H1 (cell line): Measurements from ENCODE around the gene CCNI. TPM values are rescaled to one million over a fixed set of nuclear protein-coding genes. Genes with fewer than 3 reads are reported as not detected.

Experiments used
- CTCF ChIA-PET: fragments of 300-600 bp; sonication (Branson Sonifier 250); formaldehyde crosslinking; loops from one replicate; lab custom pipeline; 2021; ENCODE audit not compliant: partially characterized antibody; lab: Charles Lee
- POLR2A ChIA-PET: fragments of 300-600 bp; sonication (Branson Sonifier 250); formaldehyde crosslinking; loops from one replicate; lab custom pipeline; 2021; ENCODE audit warnings: inconsistent platforms; ENCODE audit not compliant: partially characterized antibody; lab: Charles Lee
- DNase-seq, 2 experiments: peaks; one replicate each; pipeline versions ENCODE4 v3.0.0 to v3.0.0-alpha.2; 2010 to 2022; ENCODE audit warnings: low spot score in 2 of 2, low read depth in 1 of 2, mixed read lengths in 1 of 2
- FAIRE-seq: peaks from 2 replicates; lab custom pipeline; 2011; peaks lifted over from hg19 to GRCh38; lab: Jason Lieb, UNC
- H2AFZ ChIP-seq: 2 replicates; pipeline ENCODE4 v1.8.1; 2012; ENCODE audit warnings: low read length, inconsistent platforms
- H2AK5ac ChIP-seq: 2 replicates; pipeline ENCODE4 v1.6.1; 2013; ENCODE audit warnings: low read depth, low read length
- H2BK120ac ChIP-seq: replicated peaks from 2 replicates; pipeline ENCODE3; 2013; ENCODE audit warnings: low read depth, low read length, inconsistent platforms
- H2BK12ac ChIP-seq: 2 replicates; pipeline ENCODE4 v1.6.1; 2013; ENCODE audit warnings: low read depth, low read length
- H2BK15ac ChIP-seq: 2 replicates; pipeline ENCODE4 v1.6.1; 2013; ENCODE audit warnings: low read length
- H2BK20ac ChIP-seq: 2 replicates; pipeline ENCODE4 v1.6.1; 2013; ENCODE audit warnings: low read length
- H2BK5ac ChIP-seq: 2 replicates; pipeline ENCODE4 v1.6.1; 2013; ENCODE audit warnings: low read depth, low read length
- H3K14ac ChIP-seq: 2 replicates; pipeline ENCODE4 v1.6.1; 2013; ENCODE audit warnings: inconsistent platforms; ENCODE audit not compliant: insufficient read length
- H3K18ac ChIP-seq: 2 replicates; pipeline ENCODE4 v1.6.1; 2013; ENCODE audit warnings: low read length; ENCODE audit errors: extremely low read depth
- H3K23ac ChIP-seq: 2 replicates; pipeline ENCODE4 v1.6.1; 2013; ENCODE audit warnings: inconsistent platforms; ENCODE audit not compliant: insufficient read length
- H3K23me2 ChIP-seq: 2 replicates; pipeline ENCODE4 v1.6.1; 2013; ENCODE audit warnings: low read depth, low read length
- H3K27ac ChIP-seq: 2 replicates; pipeline ENCODE4 v1.6.1; 2011; ENCODE audit warnings: low read depth, low read length, inconsistent platforms
- H3K27me3 ChIP-seq, 4 experiments: replicated peaks in 1 of 4; 1 replicate in 1 of 4; 2 replicates in 3 of 4; pipeline versions ENCODE4 v1.6.1 to v1.8.1; 2011 to 2013; ENCODE audit warnings: low read length in 3 of 4, mild to moderate bottlenecking in 3 of 4, inconsistent platforms in 2 of 4, mixed read lengths in 2 of 4, moderate library complexity in 1 of 4; ENCODE audit not compliant: control insufficient read depth in 3 of 4, insufficient read depth in 3 of 4; ENCODE audit errors: extremely low read depth in 1 of 4
- H3K36me3 ChIP-seq, 4 experiments: 2 replicates each; pipeline versions ENCODE4 v1.6.1 to v1.8.1; 2011 to 2013; ENCODE audit warnings: mild to moderate bottlenecking in 4 of 4, low read length in 3 of 4, moderate library complexity in 2 of 4, control low read depth in 1 of 4, inconsistent platforms in 1 of 4; ENCODE audit not compliant: insufficient read depth in 4 of 4, control insufficient read depth in 2 of 4
- H3K4ac ChIP-seq: replicated peaks from 2 replicates; pipeline ENCODE3; 2013; ENCODE audit warnings: low read length, low read depth, mixed read lengths, inconsistent platforms; ENCODE audit not compliant: insufficient read length
- H3K4me1 ChIP-seq, 4 experiments: replicated peaks in 1 of 4; 1 replicate in 1 of 4; 2 replicates in 3 of 4; pipeline versions ENCODE4 v1.6.1 to v1.8.1; 2011 to 2013; ENCODE audit warnings: low read length in 3 of 4, inconsistent platforms in 2 of 4, mixed read lengths in 1 of 4; ENCODE audit not compliant: insufficient read depth in 4 of 4, control insufficient read depth in 3 of 4
- H3K4me2 ChIP-seq, 2 experiments: 2 replicates each; pipeline versions ENCODE4 v1.6.1 to v1.8.1; 2011 to 2013; ENCODE audit warnings: low read depth in 2 of 2, low read length in 2 of 2, control low read depth in 1 of 2, inconsistent platforms in 1 of 2, mild to moderate bottlenecking in 1 of 2; ENCODE audit not compliant: insufficient read depth in 1 of 2
- H3K4me3 ChIP-seq, 4 experiments: fragments of 200-600, 300-600 bp in 1 of 4; sonication (generic), shearing (Covaris generic), sonication (Bioruptor Twin) in 1 of 4; 2 replicates each; pipeline versions ENCODE4 v1.5.1 to v1.8.1; 2011 to 2016; ENCODE audit warnings: low read length in 4 of 4, low read depth in 3 of 4, control low read depth in 2 of 4, inconsistent platforms in 2 of 4, mild to moderate bottlenecking in 2 of 4, mixed read lengths in 1 of 4, moderate library complexity in 1 of 4; ENCODE audit not compliant: insufficient read depth in 2 of 4; ENCODE audit errors: extremely low read depth in 1 of 4
- H3K56ac ChIP-seq: replicated peaks from 2 replicates; pipeline ENCODE3; 2013; ENCODE audit warnings: low read depth, mild to moderate bottlenecking, mixed read lengths, low read length, inconsistent platforms; ENCODE audit not compliant: insufficient read length
- H3K79me1 ChIP-seq: 2 replicates; pipeline ENCODE4 v1.6.1; 2013; ENCODE audit warnings: low read depth, low read length, control low read depth
- H3K79me2 ChIP-seq, 2 experiments: 2 replicates each; pipeline versions ENCODE4 v1.6.1 to v1.8.1; 2012 to 2013; ENCODE audit warnings: low read length in 2 of 2, mild to moderate bottlenecking in 2 of 2, inconsistent platforms in 1 of 2; ENCODE audit not compliant: insufficient read depth in 2 of 2, control insufficient read depth in 1 of 2
- H3K9ac ChIP-seq, 4 experiments: replicated peaks in 1 of 4; 1 replicate in 1 of 4; 2 replicates in 3 of 4; pipeline versions ENCODE4 v1.6.1 to v1.8.1; 2011 to 2013; ENCODE audit warnings: low read depth in 3 of 4, low read length in 3 of 4, control low read depth in 2 of 4, mild to moderate bottlenecking in 2 of 4, moderate library complexity in 2 of 4, inconsistent platforms in 1 of 4; ENCODE audit errors: extremely low read depth in 1 of 4
- H3K9me3 ChIP-seq, 2 experiments: 2 replicates each; pipeline versions ENCODE4 v1.6.1 to v1.8.1; 2012 to 2013; ENCODE audit warnings: mild to moderate bottlenecking in 2 of 2, moderate library complexity in 2 of 2, control low read depth in 1 of 2, inconsistent platforms in 1 of 2, low read depth in 1 of 2, low read length in 1 of 2, mixed read lengths in 1 of 2; ENCODE audit not compliant: insufficient read depth in 2 of 2
- H4K20me1 ChIP-seq, 2 experiments: replicated peaks in 1 of 2; 2 replicates each; pipeline versions ENCODE3 to v1.8.1; 2011 to 2013; ENCODE audit warnings: inconsistent platforms in 2 of 2, low read length in 2 of 2, mild to moderate bottlenecking in 1 of 2; ENCODE audit not compliant: insufficient read depth in 2 of 2, control insufficient read depth in 1 of 2
- H4K5ac ChIP-seq: 2 replicates; pipeline ENCODE4 v1.6.1; 2013; ENCODE audit warnings: low read length, low read depth, mixed read lengths, inconsistent platforms; ENCODE audit not compliant: insufficient read length
- H4K8ac ChIP-seq: 2 replicates; pipeline ENCODE4 v1.8.0; 2013; ENCODE audit warnings: mild to moderate bottlenecking, moderate library complexity, low read length, inconsistent platforms; ENCODE audit not compliant: insufficient read depth; ENCODE audit errors: extremely low read depth
- H4K91ac ChIP-seq: replicated peaks from 2 replicates; pipeline ENCODE3; 2013; ENCODE audit warnings: low read length, mixed read lengths, inconsistent platforms; ENCODE audit not compliant: insufficient read length
- BACH1 ChIP-seq: IDR thresholded peaks from 2 replicates; pipeline ENCODE4 v1.6.1; 2012; ENCODE audit warnings: low read length, improper control_type of control experiment
- CTBP2 ChIP-seq: IDR thresholded peaks from 2 replicates; pipeline ENCODE4 v1.7.0; 2011; ENCODE audit warnings: borderline replicate concordance, mild to moderate bottlenecking, moderate library complexity, mixed read lengths, low read length; ENCODE audit not compliant: insufficient read depth, insufficient read length
- WGBS, 2 experiments: shearing (Covaris generic) in 1 of 2; methylation state at CpG; one replicate each; pipeline versions ENCODE4 v1.1.6 to v1.1.7; 2013 to 2015; ENCODE audit warnings: low lambda C conversion rate in 2 of 2, mixed read lengths in 2 of 2, inconsistent platforms in 1 of 2, low coverage in 1 of 2, missing lambda C conversion rate in 1 of 2; ENCODE audit not compliant: insufficient replicate concordance in 2 of 2, insufficient coverage in 1 of 2, insufficient read length in 1 of 2; ENCODE audit errors: extremely low coverage in 1 of 2, missing lambda C conversion rate in 1 of 2; 5-methylcytosine and 5-hydroxymethylcytosine counted together
- polyA plus RNA-seq, 7 experiments: library from polyadenylated mRNA; depleted of rRNA in 3 of 7; stranded (reverse) in 5 of 7; unstranded in 2 of 7; fragments of >200 nt in 5 of 7; fragments of 200-250 nt in 2 of 7; gene quantifications; 1 replicate in 5 of 7; 2 replicates in 1 of 7; 4 replicates in 1 of 7; pipeline versions ENCODE4 v1.2.1 to v1.2.3, GENCODE V29; 2011 to 2013; ENCODE audit warnings: missing spikeins in 2 of 7, mixed read lengths in 2 of 7
- total RNA-seq: library from RNA; stranded (reverse); fragmentation: NEBNext Ultra II Directional; extraction: Animal tissue kit (Norgen Biotek cat#: 25700); gene quantifications from 2 replicates; pipeline ENCODE4 v1.2.1, GENCODE V29; 2021
- TF ChIP-seq, protein P1 (sequence below), 3 experiments: IDR thresholded peaks; 1 replicate in 2 of 3; 2 replicates in 1 of 3; pipeline versions ENCODE4 v1.5.1 to v1.6.1; 2011; ENCODE audit warnings: low read length in 3 of 3, mild to moderate bottlenecking in 3 of 3, inconsistent platforms in 2 of 3, low read depth in 1 of 3, moderate library complexity in 1 of 3; ENCODE audit not compliant: insufficient read depth in 1 of 3; ENCODE audit errors: control extremely low read depth in 1 of 3

CCNI gene
- total and polyA plus RNA-seq, 2 of the 8 experiments (the other 6 are each of a cell fraction or from before 2014, with no cell fraction given), result 97.8 to 234 TPM

DNA sequence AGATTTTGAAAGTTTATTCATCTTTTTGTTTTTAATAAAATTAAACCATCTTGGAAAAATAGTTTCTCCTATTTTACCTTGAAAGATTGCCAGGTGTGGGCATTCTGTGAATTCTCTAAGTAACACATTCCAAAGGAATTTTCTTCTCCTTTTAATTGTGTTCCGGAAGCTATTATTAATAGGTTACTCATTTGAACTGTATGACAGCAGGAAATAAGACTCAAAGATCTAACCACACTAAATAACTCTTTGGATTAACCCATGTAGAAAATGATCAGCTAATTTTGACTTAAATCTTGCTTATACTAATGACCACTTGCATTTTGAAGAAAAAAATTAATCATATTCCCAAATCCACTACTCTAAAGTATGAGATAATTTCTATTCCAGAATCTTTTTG lies 17.6 kb upstream of the CCNI start:
- Histone ChIP-seq H2AK5ac (no peak overlapping the region), H4K91ac (no peak overlapping the region), H4K20me1 (no peaks in the 10 kb centered on the region), H3K9me3 (no peaks in the 10 kb centered on the region), H3K23me2 (no peaks in the 10 kb centered on the region), H3K4me1 (no peaks in the 10 kb centered on the region), H3K56ac (no peak overlapping the region), H3K4ac (no peak overlapping the region), H3K14ac (no peak overlapping the region), H2AFZ (no peak overlapping the region), H4K8ac (no peak overlapping the region), H2BK15ac (no peak overlapping the region), H2BK20ac (no peak overlapping the region), H3K79me1 (no peaks in the 10 kb centered on the region), H3K9ac (no peak overlapping the region), H3K23ac (no peak overlapping the region), H2BK5ac (no peak overlapping the region), H3K27me3 (no peaks in the 10 kb centered on the region), H3K4me2 (no peak overlapping the region), H3K36me3 (no peaks in the 10 kb centered on the region), H4K5ac (no peak overlapping the region), H3K27ac (no peak overlapping the region), H2BK12ac (no peak overlapping the region), H3K4me3 (no peak overlapping the region), H3K18ac (no peak overlapping the region), H3K79me2 (no peaks in the 10 kb centered on the region), H2BK120ac (no peak overlapping the region)
- whole genome bisulfite sequencing, 2 experiments, result 100% methylated on average over 1 of the region's 1 CpG; no CpG with 5 or more reads in 1 of the 2 experiments
- POLR2A ChIA-PET, result no interaction called here
- no peak for FAIRE-seq
- CTCF ChIA-PET, result interaction anchor here (1.0 to 6.4 kb wide), 11 partner anchors 11 to 216 kb away, joined by 3 to 73 read pairs (median 4); partner anchors contain the start of gene CCNI
- DNase-seq, result no peak
- TF ChIP-seq CTBP2 (no peak), BACH1 (no peak)
- TF ChIP-seq, protein P1, sequence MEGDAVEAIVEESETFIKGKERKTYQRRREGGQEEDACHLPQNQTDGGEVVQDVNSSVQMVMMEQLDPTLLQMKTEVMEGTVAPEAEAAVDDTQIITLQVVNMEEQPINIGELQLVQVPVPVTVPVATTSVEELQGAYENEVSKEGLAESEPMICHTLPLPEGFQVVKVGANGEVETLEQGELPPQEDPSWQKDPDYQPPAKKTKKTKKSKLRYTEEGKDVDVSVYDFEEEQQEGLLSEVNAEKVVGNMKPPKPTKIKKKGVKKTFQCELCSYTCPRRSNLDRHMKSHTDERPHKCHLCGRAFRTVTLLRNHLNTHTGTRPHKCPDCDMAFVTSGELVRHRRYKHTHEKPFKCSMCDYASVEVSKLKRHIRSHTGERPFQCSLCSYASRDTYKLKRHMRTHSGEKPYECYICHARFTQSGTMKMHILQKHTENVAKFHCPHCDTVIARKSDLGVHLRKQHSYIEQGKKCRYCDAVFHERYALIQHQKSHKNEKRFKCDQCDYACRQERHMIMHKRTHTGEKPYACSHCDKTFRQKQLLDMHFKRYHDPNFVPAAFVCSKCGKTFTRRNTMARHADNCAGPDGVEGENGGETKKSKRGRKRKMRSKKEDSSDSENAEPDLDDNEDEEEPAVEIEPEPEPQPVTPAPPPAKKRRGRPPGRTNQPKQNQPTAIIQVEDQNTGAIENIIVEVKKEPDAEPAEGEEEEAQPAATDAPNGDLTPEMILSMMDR (IDR thresholded peaks at IDR 0.05; ENCODE audit: control extremely low read depth in 1 of 3, insufficient read depth in 1 of 3, low read depth in 1 of 3, low read length in 3 of 3), result no peak
